ENCODE measurements around the gene FRS2. TPM values are rescaled to one million over a fixed set of nuclear protein-coding genes. Genes with fewer than 3 reads are reported as not detected.

The FRS2 gene
- total RNA-seq, 1 experiment from 2014 or later = 33.7 TPM

GRCh38 chr12:69480698-69481097 is 10.5 kb downstream of the FRS2 start:
- H3K18ac ChIP-seq (ENCODE audit: insufficient read length, low read depth, low read length) = no peak overlapping the region
- no peaks in the 10 kb centered on the region for H3K9me3 ChIP-seq (ENCODE audit: control insufficient read depth, low read depth, low read length)
- H3K27me3 ChIP-seq (ENCODE audit: insufficient read depth, low read length) = no peaks in the 10 kb centered on the region
- Mint-ChIP-seq H3K27me3 (ENCODE audit: low read depth) (no peaks in the 10 kb centered on the region), H3K4me1 (peaks cover 20 to 21% of the 10 kb centered on the region in 2 experiments), H3K36me3 (ENCODE audit: insufficient read depth in 1 of 3, low read depth in 3 of 3) (peaks cover 0 to 9% (median 8%) of the 10 kb centered on the region in 3 experiments; a peak in 5 of 7 replicates), H3K9me3 (no peaks in the 10 kb centered on the region), H3K27ac (no peak overlapping the region), H3K4me3 (no peak overlapping the region)
- TF ChIP-seq CTCF (conservative IDR thresholded peaks at IDR 0.05) = no peak
- no peak for DNase-seq
- H4K8ac ChIP-seq (replicated peaks; ENCODE audit: insufficient read length, low read depth, low read length) = no peak overlapping the region
- H3K79me2 ChIP-seq (ENCODE audit: insufficient read depth, low read length) = peaks cover 14% of the 10 kb centered on the region; the same call in 1 of the 2 replicates
- H2BK20ac ChIP-seq (ENCODE audit: low read depth, low read length, poor library complexity, severe bottlenecking) = no peak overlapping the region
- no peak overlapping the region for H3K56ac ChIP-seq (ENCODE audit: insufficient read length, low read depth, low read length)
- no peak overlapping the region for H2BK15ac ChIP-seq (ENCODE audit: low read depth, low read length)
- H2AK5ac ChIP-seq (ENCODE audit: insufficient read length, low read length) = no peak overlapping the region
- H2BK5ac ChIP-seq (ENCODE audit: insufficient read length, low read length) = no peak overlapping the region
- no CpG with 5 or more reads among the region's 4 CpGs for WGBS (ENCODE audit: extremely low coverage, insufficient read length, low lambda C conversion rate)
- H4K5ac ChIP-seq (ENCODE audit: insufficient read length, low read depth, low read length) = no peak overlapping the region
- H2AFZ ChIP-seq (ENCODE audit: low read length) = no peak overlapping the region
- H2BK12ac ChIP-seq (ENCODE audit: insufficient read length, low read depth, low read length) = no peak overlapping the region
- H3K23ac ChIP-seq (ENCODE audit: insufficient read length, low read depth, low read length) = no peak overlapping the region
- no peak overlapping the region for H3T11ph ChIP-seq (ENCODE audit: low read length)
- no peak overlapping the region for H3K27ac ChIP-seq (ENCODE audit: insufficient read length, low read depth, low read length)
- H4K20me1 ChIP-seq (ENCODE audit: control insufficient read depth, insufficient read depth, insufficient read length) = no peaks in the 10 kb centered on the region
- H3K4me1 ChIP-seq (ENCODE audit: insufficient read depth, low read length) = no peaks in the 10 kb centered on the region; the same call in 1 of the 2 replicates
- no peak overlapping the region for H3K14ac ChIP-seq (ENCODE audit: insufficient read depth, low read length)
- no peak overlapping the region for H2BK120ac ChIP-seq (ENCODE audit: low read depth, low read length, poor library complexity, severe bottlenecking)
- no peak overlapping the region for H4K91ac ChIP-seq (ENCODE audit: insufficient read length, low read depth, low read length)
- H3K4me2 ChIP-seq (ENCODE audit: insufficient read depth, insufficient read length, low read length) = no peak overlapping the region
- no peak overlapping the region for H3K4ac ChIP-seq (ENCODE audit: low read depth, low read length)
- H3K23me2 ChIP-seq (ENCODE audit: insufficient read length, low read depth, low read length, poor library complexity, severe bottlenecking) = no peaks in the 10 kb centered on the region
- H3K9ac ChIP-seq (ENCODE audit: extremely low read depth, insufficient read length, low read length) = no peak overlapping the region
- H3K79me1 ChIP-seq (ENCODE audit: insufficient read depth, low read depth, low read length, poor library complexity, severe bottlenecking) = peaks cover 2% of the 10 kb centered on the region
